OCI-LY3 (cell line): Measurements from ENCODE around the gene GINS2.

Experiments
- EZH2phosphoT487 ChIP-seq: fragments of 200-600 bp; shearing (Covaris generic); IDR thresholded peaks from 2 replicates; pipeline ENCODE4 v1.6.1; 2018; ENCODE audit warnings: antibody characterized with exemption, mixed run types, low read depth
- TF ChIP-seq, protein P1 (sequence below): fragments of 200-600, 300-600 bp; sonication (generic); IDR thresholded peaks from 2 replicates; pipeline ENCODE4 v1.5.1; 2014; ENCODE audit warnings: antibody characterized with exemption, low read length, low read depth

DNA sequence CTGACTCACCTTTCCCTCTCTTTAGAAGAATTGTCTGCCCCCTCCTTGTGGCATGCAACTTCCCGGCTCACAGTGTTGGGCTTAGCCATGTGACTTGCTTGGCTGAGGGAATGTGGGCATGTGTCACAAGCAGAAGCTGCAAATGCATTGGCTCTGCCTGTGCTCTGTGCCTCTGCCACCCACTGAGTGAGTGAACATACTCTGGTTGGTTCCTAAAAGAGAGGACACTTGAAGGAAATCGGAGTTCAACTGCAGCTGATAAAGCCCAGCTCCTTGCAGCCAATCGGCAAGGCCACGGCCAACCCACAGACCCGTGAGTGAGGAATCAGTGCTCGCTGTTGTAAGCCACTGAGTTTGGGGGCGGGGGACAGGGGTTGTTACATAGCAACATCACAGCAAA, 10.9 kb upstream of the GINS2 start:
- TF ChIP-seq, protein P1, sequence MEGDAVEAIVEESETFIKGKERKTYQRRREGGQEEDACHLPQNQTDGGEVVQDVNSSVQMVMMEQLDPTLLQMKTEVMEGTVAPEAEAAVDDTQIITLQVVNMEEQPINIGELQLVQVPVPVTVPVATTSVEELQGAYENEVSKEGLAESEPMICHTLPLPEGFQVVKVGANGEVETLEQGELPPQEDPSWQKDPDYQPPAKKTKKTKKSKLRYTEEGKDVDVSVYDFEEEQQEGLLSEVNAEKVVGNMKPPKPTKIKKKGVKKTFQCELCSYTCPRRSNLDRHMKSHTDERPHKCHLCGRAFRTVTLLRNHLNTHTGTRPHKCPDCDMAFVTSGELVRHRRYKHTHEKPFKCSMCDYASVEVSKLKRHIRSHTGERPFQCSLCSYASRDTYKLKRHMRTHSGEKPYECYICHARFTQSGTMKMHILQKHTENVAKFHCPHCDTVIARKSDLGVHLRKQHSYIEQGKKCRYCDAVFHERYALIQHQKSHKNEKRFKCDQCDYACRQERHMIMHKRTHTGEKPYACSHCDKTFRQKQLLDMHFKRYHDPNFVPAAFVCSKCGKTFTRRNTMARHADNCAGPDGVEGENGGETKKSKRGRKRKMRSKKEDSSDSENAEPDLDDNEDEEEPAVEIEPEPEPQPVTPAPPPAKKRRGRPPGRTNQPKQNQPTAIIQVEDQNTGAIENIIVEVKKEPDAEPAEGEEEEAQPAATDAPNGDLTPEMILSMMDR, result no peak
- TF ChIP-seq EZH2phosphoT487, result no peak
